Stimulated activated CD4-positive, alpha-beta T cell treated with anti-CD3 and anti-CD28 coated beads, TNF-alpha, amount 100 ng/mL, for 48 hours (primary cell): Measurements from ENCODE around the gene LDLRAD4.
"Not testable (repeated sequence)": the region's sequence is repeated elsewhere in the genome, so short reads cannot be mapped to it uniquely, and the experiment has no call there.

Experiments
- DNase-seq, 3 donors: peaks; one replicate each; pipeline ENCODE4 v3.0.0-alpha.2; 2020; ENCODE audit warnings: low read depth in 3 of 3

LDLRAD4 gene

GRCh38 chr18:13335903-13336302 lies 117.3 kb downstream of the LDLRAD4 start:
- DNase-seq, result no peak

- DNase-seq, result no peak
Measured at GRCh38 chr18:13336841-13337240, 118.3 kb downstream of the LDLRAD4 start.

- DNase-seq, result no peak
Measured at GRCh38 chr18:13337369-13337768, 118.8 kb downstream of the LDLRAD4 start.

GRCh38 chr18:13338318-13338717 lies 119.8 kb downstream of the LDLRAD4 start:
- DNase-seq, result no peak

GRCh38 chr18:13339653-13340052 lies 121.1 kb downstream of the LDLRAD4 start:
- no peak for DNase-seq

- DNase-seq, result not testable (repeated sequence)
Measured at GRCh38 chr18:13346449-13346848, 127.9 kb downstream of the LDLRAD4 start.

- no peak for DNase-seq
Measured at GRCh38 chr18:13353084-13353823, 134.7 kb downstream of the LDLRAD4 start.

- DNase-seq, result no peak
Measured at GRCh38 chr18:13354402-13354801, 135.8 kb downstream of the LDLRAD4 start.

GRCh38 chr18:13356032-13356431 lies 137.5 kb downstream of the LDLRAD4 start:
- DNase-seq, result no peak

GRCh38 chr18:13357289-13357688 lies 138.7 kb downstream of the LDLRAD4 start:
- no peak for DNase-seq

GRCh38 chr18:13359210-13359609 lies 140.7 kb downstream of the LDLRAD4 start:
- no peak for DNase-seq

GRCh38 chr18:13361431-13361830 lies 142.9 kb downstream of the LDLRAD4 start:
- DNase-seq, result no peak

- DNase-seq, result no peak
Measured at GRCh38 chr18:13362051-13362450, 143.5 kb downstream of the LDLRAD4 start.

GRCh38 chr18:13362607-13363006 lies 144.0 kb downstream of the LDLRAD4 start:
- DNase-seq, result no peak

- no peak for DNase-seq
Measured at GRCh38 chr18:13363359-13363758, 144.8 kb downstream of the LDLRAD4 start.

- no peak for DNase-seq
Measured at GRCh38 chr18:13364721-13365205, 146.2 kb downstream of the LDLRAD4 start.

- no peak for DNase-seq
Measured at GRCh38 chr18:13366131-13366530, 147.6 kb downstream of the LDLRAD4 start.

GRCh38 chr18:13366541-13366940 lies 148.0 kb downstream of the LDLRAD4 start:
- no peak for DNase-seq

GRCh38 chr18:13366962-13367892 lies 148.7 kb downstream of the LDLRAD4 start:
- no peak for DNase-seq

GRCh38 chr18:13368080-13368813 lies 149.7 kb downstream of the LDLRAD4 start:
- DNase-seq, result no peak

GRCh38 chr18:13369353-13369752 lies 150.8 kb downstream of the LDLRAD4 start:
- no peak for DNase-seq
